H1 (cell line): Measurements from ENCODE around the gene CALM1.

Source experiments
- CEBPB ChIP-seq: IDR thresholded peaks from 2 replicates; pipeline ENCODE4 v1.6.1; 2012; ENCODE audit warnings: low read depth, low read length
- CTCF ChIP-seq, 3 experiments: IDR thresholded peaks; 1 replicate in 2 of 3; 2 replicates in 1 of 3; pipeline versions ENCODE4 v1.5.1 to v1.6.1; 2011; ENCODE audit warnings: low read length in 3 of 3, mild to moderate bottlenecking in 3 of 3, inconsistent platforms in 2 of 3, low read depth in 1 of 3, moderate library complexity in 1 of 3; ENCODE audit not compliant: insufficient read depth in 1 of 3; ENCODE audit errors: control extremely low read depth in 1 of 3
- EP300 ChIP-seq, 2 experiments: IDR thresholded peaks; 1 replicate in 1 of 2; 2 replicates in 1 of 2; pipeline ENCODE4 v1.6.1; 2011 to 2012; ENCODE audit warnings: low read depth in 2 of 2, low read length in 2 of 2, mild to moderate bottlenecking in 2 of 2, borderline replicate concordance in 1 of 2, inconsistent platforms in 1 of 2, moderate library complexity in 1 of 2
- EZH2 ChIP-seq: fragments of 200-600 bp; sonication (generic); IDR thresholded peaks from 2 replicates; pipeline ENCODE4 v1.7.1; 2012; ENCODE audit warnings: low read depth, mild to moderate bottlenecking, moderate library complexity, low read length, inconsistent platforms; ENCODE audit not compliant: severe bottlenecking
- JUND ChIP-seq: IDR thresholded peaks from 2 replicates; pipeline ENCODE4 v1.6.1; 2011; ENCODE audit warnings: mild to moderate bottlenecking, improper control_type of control experiment, low read length
- MAFK ChIP-seq: IDR thresholded peaks from 2 replicates; pipeline ENCODE4 v1.6.1; 2012; ENCODE audit warnings: low read depth, mild to moderate bottlenecking, improper control_type of control experiment, low read length
- MAX ChIP-seq: IDR thresholded peaks from 2 replicates; pipeline ENCODE4 v1.6.1; 2012; ENCODE audit warnings: inconsistent platforms
- PHF8 ChIP-seq: fragments of 200-600 bp; sonication (generic); conservative IDR thresholded peaks from 2 replicates; pipeline ENCODE4 v1.7.1; 2012; ENCODE audit warnings: low read depth, mild to moderate bottlenecking, inconsistent platforms, low read length, moderate library complexity
- POLR2A ChIP-seq, 2 experiments: IDR thresholded peaks; 1 replicate in 1 of 2; 2 replicates in 1 of 2; pipeline ENCODE4 v1.6.1; 2011; ENCODE audit warnings: low read depth in 2 of 2, low read length in 2 of 2, mild to moderate bottlenecking in 2 of 2; ENCODE audit errors: control extremely low read depth in 1 of 2
- POLR2AphosphoS5 ChIP-seq: IDR thresholded peaks from 2 replicates; pipeline ENCODE4 v1.6.1; 2011; ENCODE audit warnings: low read depth, low read length
- RBBP5 ChIP-seq: IDR thresholded peaks from 2 replicates; pipeline ENCODE4 v1.7.1; 2012; ENCODE audit warnings: low read depth, mild to moderate bottlenecking, inconsistent platforms, low read length, moderate library complexity, borderline replicate concordance
- RNF2 ChIP-seq: fragments of 200-900, 300-1000 bp; sonication (generic); IDR thresholded peaks from 2 replicates; pipeline ENCODE4 v1.7.1; 2016; ENCODE audit warnings: borderline replicate concordance, low read depth, mild to moderate bottlenecking, antibody characterized with exemption, low read length; ENCODE audit not compliant: poor library complexity, severe bottlenecking; ENCODE audit errors: missing control alignments
- TF ChIP-seq, protein P1 (sequence below): IDR thresholded peaks from 2 replicates; pipeline ENCODE4 v1.6.1; 2012; ENCODE audit warnings: inconsistent platforms

DNA sequence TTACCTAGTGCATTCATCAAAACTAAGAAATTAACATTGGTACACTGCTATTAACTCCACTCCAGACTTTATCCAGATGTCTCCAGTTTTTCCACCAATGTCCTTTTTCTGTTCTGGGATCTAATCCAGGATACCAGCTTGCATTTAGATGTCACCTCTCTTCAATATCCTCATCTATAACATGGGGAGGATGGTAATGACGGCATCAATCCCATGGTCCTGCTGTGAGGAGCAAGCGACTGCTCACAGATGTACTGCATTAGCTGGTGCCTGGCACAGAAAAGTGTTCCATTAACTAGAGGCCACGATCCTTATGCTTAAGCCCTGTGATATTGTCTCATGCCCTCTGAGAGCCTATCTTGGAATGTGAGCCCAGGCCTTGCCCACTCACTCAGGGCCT, 53.8 kb downstream of the CALM1 start:
- TF ChIP-seq CTCF (IDR thresholded peaks at IDR 0.05; ENCODE audit: control extremely low read depth in 1 of 3, insufficient read depth in 1 of 3, low read depth in 1 of 3, low read length in 3 of 3), result no peak
- no peak for TF ChIP-seq POLR2A (IDR thresholded peaks at IDR 0.05; ENCODE audit: control extremely low read depth in 1 of 2, low read depth in 2 of 2, low read length in 2 of 2)
- TF ChIP-seq RNF2, result no peak
- no peak for TF ChIP-seq EZH2
- no peak for TF ChIP-seq POLR2AphosphoS5
- no peak for TF ChIP-seq EP300 (IDR thresholded peaks at IDR 0.05; ENCODE audit: borderline replicate concordance in 1 of 2, low read depth in 2 of 2, low read length in 2 of 2)
- TF ChIP-seq RBBP5, result no peak
- TF ChIP-seq CEBPB, result no peak
- TF ChIP-seq JUND, result no peak
- no peak for TF ChIP-seq MAFK
- TF ChIP-seq, protein P1, sequence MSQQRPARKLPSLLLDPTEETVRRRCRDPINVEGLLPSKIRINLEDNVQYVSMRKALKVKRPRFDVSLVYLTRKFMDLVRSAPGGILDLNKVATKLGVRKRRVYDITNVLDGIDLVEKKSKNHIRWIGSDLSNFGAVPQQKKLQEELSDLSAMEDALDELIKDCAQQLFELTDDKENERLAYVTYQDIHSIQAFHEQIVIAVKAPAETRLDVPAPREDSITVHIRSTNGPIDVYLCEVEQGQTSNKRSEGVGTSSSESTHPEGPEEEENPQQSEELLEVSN, result no peak
- TF ChIP-seq MAX, result no peak
- no peak for TF ChIP-seq PHF8
